Measurements from ENCODE around the gene SARNP. TPM values are rescaled to one million over a fixed set of nuclear protein-coding genes. Genes with fewer than 3 reads are reported as not detected.

The SARNP gene
- polyA plus RNA-seq, 1 experiment, result 52.1 TPM

DNA sequence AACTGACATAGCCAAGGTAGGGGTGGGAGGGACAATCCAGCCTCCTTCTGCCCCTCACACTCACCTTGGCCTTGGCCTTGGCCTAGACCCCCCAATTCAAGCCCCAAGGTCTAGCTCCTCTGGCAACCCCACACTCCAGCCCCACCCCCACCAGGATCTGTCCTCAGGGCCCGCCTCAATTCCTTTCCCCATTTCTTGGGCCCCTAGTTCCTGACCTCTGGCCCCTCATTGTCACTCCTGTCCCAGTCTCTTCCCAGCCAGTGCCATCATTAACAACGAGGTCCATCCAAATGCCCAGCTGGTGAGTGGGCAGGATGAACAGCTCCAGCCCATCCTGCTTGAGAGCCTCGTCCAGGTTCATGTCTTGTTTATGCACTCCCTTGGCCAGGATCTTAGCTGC, 81.4 kb downstream of the SARNP start:
- TF ChIP-seq, protein P1, sequence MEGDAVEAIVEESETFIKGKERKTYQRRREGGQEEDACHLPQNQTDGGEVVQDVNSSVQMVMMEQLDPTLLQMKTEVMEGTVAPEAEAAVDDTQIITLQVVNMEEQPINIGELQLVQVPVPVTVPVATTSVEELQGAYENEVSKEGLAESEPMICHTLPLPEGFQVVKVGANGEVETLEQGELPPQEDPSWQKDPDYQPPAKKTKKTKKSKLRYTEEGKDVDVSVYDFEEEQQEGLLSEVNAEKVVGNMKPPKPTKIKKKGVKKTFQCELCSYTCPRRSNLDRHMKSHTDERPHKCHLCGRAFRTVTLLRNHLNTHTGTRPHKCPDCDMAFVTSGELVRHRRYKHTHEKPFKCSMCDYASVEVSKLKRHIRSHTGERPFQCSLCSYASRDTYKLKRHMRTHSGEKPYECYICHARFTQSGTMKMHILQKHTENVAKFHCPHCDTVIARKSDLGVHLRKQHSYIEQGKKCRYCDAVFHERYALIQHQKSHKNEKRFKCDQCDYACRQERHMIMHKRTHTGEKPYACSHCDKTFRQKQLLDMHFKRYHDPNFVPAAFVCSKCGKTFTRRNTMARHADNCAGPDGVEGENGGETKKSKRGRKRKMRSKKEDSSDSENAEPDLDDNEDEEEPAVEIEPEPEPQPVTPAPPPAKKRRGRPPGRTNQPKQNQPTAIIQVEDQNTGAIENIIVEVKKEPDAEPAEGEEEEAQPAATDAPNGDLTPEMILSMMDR (IDR thresholded peaks at IDR 0.05; ENCODE audit: insufficient read depth, low read depth, low read length), result no peak
- no peaks in the 10 kb centered on the region for H3K36me3 ChIP-seq (ENCODE audit: control insufficient read depth, insufficient read depth, low read length)
- ChIA-PET CTCF (interaction anchor here (1.1 to 10.9 kb wide), 9 partner anchors 12 to 293 kb away, joined by 3 to 86 read pairs (median 26); partner anchors contain the start of genes DGKA and RDH5), POLR2A (no interaction called here)
- no peak overlapping the region for H3K4me3 ChIP-seq (ENCODE audit: low read depth, low read length)
- no peaks in the 10 kb centered on the region for H3K27me3 ChIP-seq (ENCODE audit: control insufficient read depth, insufficient read depth, low read length)
- no peak for DNase-seq (ENCODE audit: low read depth)

- TF ChIP-seq, protein P1 (IDR thresholded peaks at IDR 0.05; ENCODE audit: insufficient read depth, low read depth, low read length), result no peak
- DNase-seq (ENCODE audit: low read depth), result no peak
- Histone ChIP-seq H3K4me3 (ENCODE audit: low read depth, low read length) (no peak overlapping the region), H3K27me3 (ENCODE audit: control insufficient read depth, insufficient read depth, low read length) (no peaks in the 10 kb centered on the region), H3K36me3 (ENCODE audit: control insufficient read depth, insufficient read depth, low read length) (no peaks in the 10 kb centered on the region)
- ChIA-PET CTCF (interaction anchor here (5.3 to 10.9 kb wide), 2 partner anchors 77 to 199 kb away, joined by 41 to 86 read pairs; partner anchors contain the start of gene DGKA), POLR2A (no interaction called here)
Measured at GRCh38 chr12:55734595-55734994, 82.9 kb downstream of the SARNP start.

DNA sequence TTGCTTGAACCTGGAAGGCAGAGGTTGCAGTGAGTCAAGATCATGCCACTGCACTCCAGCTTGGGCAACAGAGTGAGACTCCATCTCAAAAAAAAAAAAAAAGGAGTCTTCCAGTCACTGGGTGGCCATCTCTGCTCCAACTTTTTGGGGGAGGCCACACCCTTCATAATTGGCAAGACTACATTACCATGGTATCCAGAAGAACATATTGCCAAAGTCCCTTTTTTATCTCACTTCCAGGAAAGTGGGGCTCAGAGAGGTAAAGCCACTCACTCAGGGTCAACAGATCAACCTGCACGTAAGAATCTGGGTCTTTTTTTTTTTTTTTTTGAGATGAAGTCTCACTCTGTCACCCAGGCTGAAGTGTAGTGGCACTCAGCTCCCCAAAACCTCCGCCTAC, 83.7 kb downstream of the SARNP start:
- H3K27me3 ChIP-seq (ENCODE audit: control insufficient read depth, insufficient read depth, low read length), result no peaks in the 10 kb centered on the region
- CTCF ChIA-PET, result interaction anchor here (10.9 kb wide), 1 partner anchor 199 kb away, joined by 86 read pairs; the partner anchor contains the start of gene DGKA

DNA sequence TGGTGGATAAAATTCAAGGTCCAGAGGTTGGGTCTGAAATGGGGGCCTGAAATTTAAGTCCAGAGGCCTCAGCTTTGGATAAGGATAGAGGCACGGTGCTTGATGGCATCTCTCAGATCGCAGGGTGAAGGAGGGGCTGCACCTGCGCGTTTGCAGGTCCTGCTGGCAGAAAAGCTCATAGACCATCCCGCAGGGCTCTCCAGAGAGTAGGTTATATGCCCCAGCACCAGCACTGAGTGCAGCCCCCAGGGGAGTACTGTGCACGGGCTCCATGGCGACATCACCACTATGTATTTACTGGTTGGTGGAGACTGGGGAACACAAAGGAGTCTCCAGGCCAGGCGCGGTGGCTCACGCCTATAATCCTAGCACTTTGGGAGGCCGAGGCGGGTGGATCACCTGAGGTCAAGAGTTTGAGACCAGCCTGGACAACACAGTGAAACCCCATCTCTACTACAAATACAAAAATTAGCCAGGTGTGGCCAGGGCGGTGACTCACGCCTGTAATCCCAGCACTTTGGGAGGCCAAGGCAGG, 84.4 kb downstream of the SARNP start:
- no peak overlapping the region for H3K4me3 ChIP-seq (ENCODE audit: low read depth, low read length)
- no peaks in the 10 kb centered on the region for H3K27me3 ChIP-seq (ENCODE audit: control insufficient read depth, insufficient read depth, low read length)
- DNase-seq (ENCODE audit: low read depth), result no peak
- TF ChIP-seq, protein P1 (IDR thresholded peaks at IDR 0.05; ENCODE audit: insufficient read depth, low read depth, low read length), result no peak
- CTCF ChIA-PET, result interaction anchor here (1.8 kb wide), 1 partner anchor 51 kb away, joined by 4 read pairs; a partner anchor contains a TSS
- POLR2A ChIA-PET, result no interaction called here
- no peaks in the 10 kb centered on the region for H3K36me3 ChIP-seq (ENCODE audit: control insufficient read depth, insufficient read depth, low read length)

More for the DNA sequence above, 83.7 kb downstream of the SARNP start:
- TF ChIP-seq, protein P1 (IDR thresholded peaks at IDR 0.05; ENCODE audit: insufficient read depth, low read depth, low read length), result no peak
- POLR2A ChIA-PET, result no interaction called here
- Histone ChIP-seq H3K36me3 (ENCODE audit: control insufficient read depth, insufficient read depth, low read length) (no peaks in the 10 kb centered on the region), H3K4me3 (ENCODE audit: low read depth, low read length) (no peak overlapping the region)
- DNase-seq (ENCODE audit: low read depth), result no peak

DNA sequence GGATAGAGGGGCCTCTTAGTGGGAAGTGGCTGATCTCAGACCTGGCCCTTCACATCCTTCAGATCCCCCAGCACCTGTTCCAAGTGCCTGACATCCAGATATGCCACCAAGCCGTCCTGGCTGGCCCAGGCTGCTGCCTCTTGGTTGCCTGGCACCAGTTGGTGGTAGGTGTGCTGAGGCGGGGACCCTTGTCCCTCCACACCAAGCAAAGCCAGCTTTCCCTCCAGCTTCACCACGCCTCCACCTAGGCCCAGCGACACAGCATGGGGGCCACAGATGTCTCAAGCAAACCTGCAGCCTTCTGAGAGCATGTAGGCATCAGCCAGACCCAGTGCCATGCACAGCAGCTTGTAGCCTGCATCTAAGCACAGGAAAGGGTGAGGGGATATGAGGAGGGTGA, 85.2 kb downstream of the SARNP start:
- Histone ChIP-seq H3K27me3 (ENCODE audit: control insufficient read depth, insufficient read depth, low read length) (no peaks in the 10 kb centered on the region), H3K4me3 (ENCODE audit: low read depth, low read length) (no peak overlapping the region), H3K36me3 (ENCODE audit: control insufficient read depth, insufficient read depth, low read length) (peaks cover under 1% of the 10 kb centered on the region; the same call in 1 of the 2 replicates)
- TF ChIP-seq, protein P1 (IDR thresholded peaks at IDR 0.05; ENCODE audit: insufficient read depth, low read depth, low read length), result no peak
- no peak for DNase-seq (ENCODE audit: low read depth)
- ChIA-PET CTCF (interaction anchor here (1.8 kb wide), 1 partner anchor 50 kb away, joined by 4 read pairs; a partner anchor contains a TSS), POLR2A (no interaction called here)
